KBM-7 (cell line): ENCODE data around the gene SNAPC2.
A peak's percentile ranks its signal among the peaks of the same experiment; 100 is the strongest.
"Not testable (repeated sequence)": the region's sequence is repeated elsewhere in the genome, so short reads cannot be mapped to it uniquely, and the experiment has no call there.

ENCODE experiments used
- DNase-seq: peaks from one replicate; pipeline ENCODE4 v3.0.0-alpha.2; 2015
- in situ Hi-C: fragments of 300-500 bp; cut with MboI; formaldehyde crosslinking; loops from 2 replicates; pipeline ENCODE4 v1.14.3; 2020; ENCODE audit warnings: low sequenced_read_pairs, low pct_unique_long_range_greater_than_20kb, mixed read lengths

Gene SNAPC2

DNA sequence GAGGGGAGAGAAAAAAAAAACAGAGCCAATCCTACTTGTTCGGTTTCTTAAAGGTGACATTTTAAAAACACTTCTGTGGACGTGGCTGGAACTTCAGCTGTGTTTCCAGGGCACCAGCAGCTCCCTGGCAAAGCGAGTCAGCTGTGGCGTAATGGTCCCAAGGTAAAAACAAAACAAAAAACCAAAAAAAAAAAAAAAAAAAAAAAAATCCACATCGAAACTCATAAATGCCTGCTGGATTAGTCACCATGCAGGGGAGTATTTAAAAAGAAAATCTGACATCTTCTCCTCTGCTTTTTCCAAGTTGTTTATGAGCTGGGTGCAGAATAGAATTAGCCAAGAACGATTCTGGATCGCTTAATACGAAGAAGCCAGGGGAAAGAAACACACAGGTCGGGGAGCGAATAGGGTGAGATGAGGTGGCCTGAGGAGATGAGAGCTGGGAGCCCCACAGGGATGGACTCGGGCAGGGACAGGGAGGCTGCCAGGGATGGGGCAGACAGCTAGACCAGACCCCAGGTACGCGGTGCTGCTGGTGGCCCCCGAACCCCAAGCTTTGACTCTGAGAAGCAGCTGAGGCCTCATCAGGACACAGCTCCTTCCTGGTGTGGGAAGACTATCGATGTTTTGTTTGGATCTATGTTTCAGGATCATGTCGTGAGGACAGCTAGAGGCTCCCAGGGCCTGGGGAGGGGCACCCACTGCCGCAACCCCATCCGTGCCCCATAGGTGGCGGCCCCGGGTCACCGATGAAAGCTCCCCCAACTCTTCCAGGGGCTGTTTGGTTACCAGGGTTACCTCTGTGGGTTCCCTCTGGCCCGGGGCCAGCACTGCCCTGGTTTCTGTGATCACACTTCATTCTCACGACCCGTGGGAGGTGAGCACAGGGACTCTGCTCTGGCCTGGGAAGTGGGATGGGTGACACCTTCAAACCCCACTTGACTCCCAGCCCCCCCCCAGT, 8.9 kb downstream of the SNAPC2 start:
- DNase-seq, result peak; percentile 86
- in situ Hi-C loops, result no loop called here

DNA sequence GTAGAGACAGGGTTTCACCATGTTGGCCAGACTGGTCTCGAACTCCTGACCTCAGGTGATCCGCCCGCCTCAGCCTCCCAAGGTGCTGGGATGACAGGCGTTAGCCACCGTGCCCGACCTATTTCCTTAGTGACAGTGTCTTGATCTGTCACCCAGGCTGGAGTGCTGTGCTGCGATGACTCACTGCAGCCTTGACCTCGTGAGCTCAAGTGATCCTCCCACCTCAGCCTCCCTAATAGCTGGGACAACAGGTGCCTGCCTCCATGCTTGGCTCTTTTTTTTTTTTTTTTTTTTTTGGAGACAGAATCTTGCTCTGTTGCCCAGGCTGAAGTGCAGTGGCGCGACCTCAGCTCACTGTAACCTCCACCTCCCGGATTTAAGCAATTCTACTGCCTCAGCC, 9.9 kb downstream of the SNAPC2 start:
- DNase-seq, in situ Hi-C loops: not testable (repeated sequence)

DNA sequence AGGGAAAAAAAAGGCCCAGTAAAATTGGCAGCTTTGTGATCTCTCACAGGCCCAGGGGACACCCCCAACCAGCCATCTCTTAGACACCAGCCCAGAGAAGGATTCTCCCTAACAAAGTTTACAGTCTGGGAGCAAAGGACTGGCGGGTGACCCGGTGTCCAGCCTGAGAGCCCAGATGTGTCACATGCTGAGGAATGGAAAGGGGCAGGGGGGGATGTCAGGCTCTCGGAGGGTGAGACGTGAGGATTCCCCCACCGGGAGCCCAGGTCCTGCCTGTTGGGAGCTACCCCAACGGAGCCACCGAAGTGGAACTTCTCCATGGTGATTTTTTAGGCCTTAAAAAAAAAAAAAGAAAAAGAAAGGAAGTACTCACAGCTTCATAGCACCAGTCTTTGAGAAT, 10.6 kb downstream of the SNAPC2 start:
- DNase-seq, result no peak
- in situ Hi-C loops, result no loop called here

DNA sequence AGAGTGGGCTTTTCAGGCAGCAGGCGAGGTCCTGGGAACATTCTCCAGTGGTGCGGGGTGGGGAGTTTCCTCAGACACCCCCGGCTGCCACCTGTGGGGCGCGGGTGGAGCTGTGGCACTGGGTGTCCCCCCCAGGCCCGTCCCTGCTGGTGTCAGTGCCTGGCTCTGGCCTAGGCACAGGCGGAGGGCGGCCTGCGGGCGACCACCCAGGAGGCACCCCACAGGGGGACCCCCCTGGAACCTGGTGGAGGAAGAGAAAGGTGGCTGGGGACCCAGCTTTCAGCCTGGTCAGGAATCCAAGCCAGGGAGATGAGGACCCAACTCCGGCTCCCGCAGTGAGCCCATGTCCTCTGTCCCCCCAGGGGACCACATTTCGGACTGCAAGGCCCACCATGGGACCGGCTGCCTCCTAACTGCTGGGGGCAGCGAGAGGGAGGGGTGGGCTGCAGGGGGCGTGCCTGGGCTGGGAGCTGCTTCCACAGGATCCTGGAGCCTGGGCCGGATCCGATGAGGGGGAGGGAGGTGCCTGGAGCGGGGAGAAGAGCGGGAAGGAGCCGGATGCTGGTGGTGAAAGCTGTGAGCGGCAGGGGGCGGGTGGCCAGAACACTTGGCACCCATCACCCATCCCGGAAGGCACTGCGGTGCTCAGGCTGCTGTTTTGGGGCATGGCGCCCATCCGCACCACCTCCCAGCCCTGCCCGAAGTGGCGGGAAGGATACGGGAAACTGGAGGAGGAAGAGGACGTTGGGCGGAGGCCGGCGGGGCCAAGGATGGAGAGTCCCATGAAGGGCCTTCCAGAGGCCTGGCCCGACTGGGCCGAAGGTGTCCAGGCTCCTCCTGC, 11.3 kb downstream of the SNAPC2 start:
- in situ Hi-C loops, result no loop called here
- no peak for DNase-seq

DNA sequence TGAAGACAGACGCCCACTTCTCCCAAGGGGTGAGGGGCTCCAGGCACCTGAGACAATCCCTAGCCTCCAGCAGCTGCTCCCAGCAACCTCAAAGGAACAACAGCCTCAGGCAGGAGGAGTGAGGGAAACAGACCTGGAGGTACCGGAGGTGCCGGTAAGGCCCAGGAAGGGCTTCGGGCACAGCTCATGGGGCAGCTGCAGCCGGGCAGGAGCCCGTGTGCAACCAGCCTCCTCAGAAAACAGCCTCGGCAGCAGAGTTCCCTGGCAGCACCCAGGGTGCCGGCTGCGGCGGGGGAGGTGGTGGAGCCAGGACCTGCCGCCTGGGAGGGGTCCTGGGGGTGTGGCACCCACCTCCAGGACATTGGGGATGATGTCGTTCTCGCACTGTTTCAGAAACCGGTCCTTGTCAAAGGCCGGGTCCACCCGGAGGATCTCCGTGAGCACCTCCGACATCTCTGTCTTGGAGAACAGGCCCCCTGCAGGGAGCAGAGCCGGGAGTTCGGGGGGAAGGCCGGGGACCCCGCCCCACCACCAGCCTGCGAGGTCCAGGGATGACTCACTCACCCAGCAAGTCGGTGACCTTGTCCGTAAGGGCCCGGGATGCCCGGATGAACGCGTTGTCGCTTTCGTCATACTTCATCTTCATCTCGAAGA, 12.3 kb downstream of the SNAPC2 start:
- in situ Hi-C loops, result no loop called here
- DNase-seq, result no peak

DNA sequence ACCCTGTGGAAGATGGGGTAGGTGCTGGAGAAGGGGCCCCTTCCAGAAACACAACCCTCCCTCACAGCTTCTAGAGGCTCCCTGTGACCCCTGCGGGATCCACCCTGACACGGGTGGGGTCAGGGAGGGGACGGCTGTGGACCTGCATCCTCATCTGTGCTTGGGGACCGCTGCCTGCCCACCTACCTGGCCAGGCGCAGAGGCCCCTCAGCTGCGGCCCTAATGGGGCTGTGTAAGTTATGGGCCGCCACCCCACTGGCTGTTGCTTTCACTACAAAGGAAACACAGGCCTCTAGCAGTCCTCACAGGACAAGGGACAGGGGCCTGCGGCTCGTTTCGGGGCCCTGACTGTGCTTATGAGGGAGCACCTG, 12.8 kb downstream of the SNAPC2 start:
- DNase-seq, result no peak

DNA sequence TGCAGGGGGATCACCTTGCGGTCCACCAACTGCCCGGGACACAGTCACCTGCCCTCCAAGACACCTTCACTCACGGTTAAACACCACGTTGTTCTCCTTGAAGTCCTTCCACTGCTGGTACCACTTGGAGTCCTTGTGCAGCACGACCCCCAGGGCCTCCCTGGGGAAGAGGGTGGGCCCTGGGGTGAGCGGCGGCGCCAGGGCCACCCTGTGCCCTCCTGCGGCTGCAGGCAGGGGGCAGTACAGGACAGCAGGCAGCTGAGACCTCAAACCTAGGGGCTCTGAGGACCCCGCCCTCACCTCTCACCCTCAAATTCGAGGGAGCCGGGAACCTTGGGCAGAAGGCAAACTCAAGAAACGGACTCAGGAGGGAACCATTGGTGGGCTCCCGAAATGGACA, 13.3 kb downstream of the SNAPC2 start:
- in situ Hi-C loops, result no loop called here

More for the DNA sequence above, 12.8 kb downstream of the SNAPC2 start:
- in situ Hi-C loops, result no loop called here

DNA sequence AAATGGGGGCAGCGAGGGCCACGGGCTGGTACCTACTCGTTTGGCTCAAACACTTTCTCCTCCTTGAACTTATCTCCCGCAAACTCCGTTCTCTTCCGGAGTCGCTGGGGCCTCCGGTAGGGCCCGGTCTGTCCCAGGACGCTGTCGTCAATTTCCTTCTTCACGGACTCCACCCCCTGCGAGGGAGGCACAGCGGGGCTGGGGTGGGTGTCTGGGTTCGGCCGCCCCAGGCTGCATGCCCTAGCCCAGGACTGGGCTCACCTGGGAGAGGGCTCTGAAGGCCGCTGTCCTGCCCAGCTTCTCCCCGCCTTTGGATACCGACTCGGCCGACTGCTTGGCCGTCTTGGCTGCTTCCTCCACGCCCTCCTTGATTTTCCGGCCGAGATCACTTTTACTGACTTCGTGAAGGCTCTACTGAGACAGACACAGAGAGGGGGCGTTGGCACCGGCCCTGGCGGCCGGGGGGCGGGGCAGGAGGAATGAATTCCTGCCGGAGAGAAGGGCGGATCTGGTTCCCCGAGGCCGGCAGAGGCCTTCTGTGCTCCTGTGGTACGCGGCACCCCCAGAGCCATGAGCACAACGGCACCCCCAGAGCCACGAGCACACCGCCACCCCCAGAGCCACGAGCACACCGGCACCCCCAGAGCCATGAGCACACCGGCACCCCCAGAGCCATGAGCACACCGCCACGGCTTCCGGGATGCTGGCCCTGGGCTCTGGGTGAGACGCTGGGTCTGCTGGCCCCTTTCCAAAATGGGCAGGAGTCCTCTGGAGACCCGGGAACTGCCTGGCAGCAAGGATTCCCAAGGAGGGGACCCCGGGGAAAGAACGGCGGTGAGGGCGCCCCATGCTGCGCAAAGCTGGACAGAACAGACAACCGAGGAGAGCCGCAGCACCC, 13.9 kb downstream of the SNAPC2 start:
- no peak for DNase-seq
- in situ Hi-C loops, result no loop called here

More for the DNA sequence above, 13.3 kb downstream of the SNAPC2 start:
- DNase-seq, result no peak

DNA sequence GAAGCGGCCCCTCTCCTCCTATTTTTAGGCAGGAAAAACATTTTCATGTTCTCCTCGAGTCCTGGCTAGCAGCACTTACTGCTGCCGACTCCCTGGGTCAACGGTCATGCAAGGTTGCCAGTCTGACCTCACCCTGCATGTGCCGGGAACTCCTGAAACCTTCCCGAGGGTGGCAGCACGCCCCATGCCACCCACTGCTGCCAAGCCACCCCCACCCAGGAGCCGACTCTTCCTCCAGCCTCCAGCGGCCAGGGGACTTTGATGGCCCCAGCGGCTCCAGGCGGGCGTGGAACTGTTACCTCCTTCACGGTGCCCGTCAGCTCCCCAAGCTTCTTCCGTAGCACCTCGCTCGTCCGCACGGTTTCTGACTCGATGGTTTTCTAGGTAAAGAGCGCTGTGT, 14.6 kb downstream of the SNAPC2 start:
- in situ Hi-C loops, result no loop called here

DNA sequence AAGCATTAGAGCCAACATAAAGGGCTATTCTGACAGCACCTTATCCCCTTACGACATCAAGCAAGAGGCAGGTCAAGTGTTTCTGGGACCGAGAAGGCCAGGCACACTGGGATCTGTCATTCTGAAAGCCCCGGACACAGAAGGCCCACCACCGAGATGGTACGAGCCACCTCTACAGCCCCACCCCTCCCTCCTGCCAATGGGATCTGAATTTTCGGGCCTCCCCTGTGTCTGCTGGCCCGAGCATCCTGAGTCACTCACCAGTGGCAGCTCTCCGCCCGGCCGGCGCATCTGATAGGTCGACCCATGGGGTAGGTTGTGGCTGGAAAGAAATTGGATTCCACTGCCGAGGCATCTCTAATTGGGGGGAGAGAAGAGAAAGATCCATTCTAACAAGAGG, 20.7 kb downstream of the SNAPC2 start:
- in situ Hi-C loops, result no loop called here
- DNase-seq, result no peak

More for the DNA sequence above, 14.6 kb downstream of the SNAPC2 start:
- no peak for DNase-seq

DNA sequence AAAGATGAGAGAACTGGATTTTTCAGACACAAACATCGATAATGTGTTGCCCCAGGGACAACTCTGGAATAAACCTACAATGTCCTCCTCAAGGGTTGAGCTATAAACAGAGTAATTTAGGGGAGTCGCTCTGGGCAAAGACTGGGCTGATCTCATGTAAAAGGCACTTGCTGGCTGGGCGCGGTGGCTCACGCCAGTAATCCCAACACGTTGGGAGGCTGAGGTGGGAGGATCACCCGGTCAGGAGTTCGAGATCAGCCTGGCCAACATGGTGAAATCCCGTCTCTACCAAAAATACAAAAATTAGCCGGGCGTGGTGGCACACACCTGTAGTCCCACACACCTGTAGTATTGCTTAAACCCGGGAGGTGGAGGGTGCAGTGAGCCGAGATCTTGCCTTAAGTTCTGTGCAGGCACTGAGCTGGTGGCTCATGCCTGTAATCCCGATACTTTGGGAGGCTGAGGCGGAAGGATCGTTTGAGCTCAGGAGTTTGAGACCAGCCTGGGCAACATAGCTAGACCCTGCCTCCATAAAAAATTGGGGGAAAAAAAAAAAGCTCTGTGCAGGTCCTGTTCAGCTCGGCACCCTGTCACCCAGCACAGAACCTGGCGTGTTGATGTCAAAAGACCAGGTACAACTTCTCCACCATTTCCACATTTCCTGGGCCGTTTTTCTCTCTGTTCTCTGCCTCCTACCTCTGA, 21.9 kb downstream of the SNAPC2 start:
- in situ Hi-C loops, result no loop called here
- no peak for DNase-seq

DNA sequence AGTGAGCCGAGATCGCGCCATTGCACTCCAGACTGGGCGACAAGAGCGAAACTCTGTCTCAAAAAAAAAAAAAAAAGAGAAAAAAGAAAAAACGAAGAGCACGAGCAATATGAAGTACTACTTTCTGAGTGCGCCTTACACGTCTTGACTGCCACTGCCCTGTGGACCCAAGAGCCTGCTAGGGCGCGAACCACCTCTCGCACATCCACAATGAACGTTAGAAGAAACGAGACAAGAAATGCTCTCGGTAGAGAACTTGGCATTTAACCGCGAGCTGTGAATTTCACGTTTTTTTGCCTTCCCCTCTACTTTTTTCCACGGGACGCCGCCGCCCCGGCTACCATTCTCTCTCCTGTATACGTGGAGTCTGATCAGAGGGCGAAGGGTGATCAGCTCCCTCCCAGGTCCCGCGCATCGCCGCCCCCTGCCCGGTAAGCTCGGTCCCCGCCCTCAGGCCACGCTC, 22.9 kb downstream of the SNAPC2 start:
- no peak for DNase-seq
- in situ Hi-C loops, result no loop called here

DNA sequence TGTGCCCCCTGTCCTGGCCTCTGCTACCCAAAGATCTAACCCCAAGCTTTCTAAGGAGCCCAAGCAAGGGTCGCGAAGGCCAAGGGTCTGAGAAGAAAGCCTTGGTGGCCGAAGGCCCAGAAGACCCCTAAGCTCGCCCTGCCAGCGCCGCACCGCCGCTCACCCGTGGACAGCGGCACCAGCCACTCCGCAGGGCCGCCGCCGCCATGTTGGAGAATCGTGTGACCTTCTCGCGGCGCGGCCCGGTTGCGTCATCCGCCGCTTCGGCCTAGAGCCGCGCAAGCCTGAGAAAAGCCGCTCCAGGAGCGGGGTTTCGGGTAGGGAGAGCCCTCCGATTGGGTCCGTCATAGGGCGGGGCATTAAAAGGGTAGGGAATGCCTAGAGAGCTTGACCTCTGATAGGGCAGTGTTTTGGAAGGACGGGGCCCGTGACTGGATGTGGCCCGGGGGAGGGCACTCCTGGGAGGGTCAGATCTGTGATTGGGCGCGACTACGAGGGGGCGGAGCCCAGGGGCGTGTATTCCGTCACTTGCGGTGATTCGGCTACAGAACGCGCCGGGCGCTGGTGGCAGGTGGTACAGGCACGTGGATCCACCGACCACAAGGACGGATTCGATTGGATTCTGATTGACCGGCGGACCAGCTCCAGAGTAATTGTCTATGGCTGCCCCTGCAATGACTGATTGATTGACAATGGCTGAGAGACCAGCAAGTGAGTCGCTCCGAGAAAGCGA, 23.5 kb downstream of the SNAPC2 start, which contains the start of gene TIMM44:
TIMM44 (minus strand) TSS at position 223 of the 733 bp plus-strand sequence; CDS start at position 208, 15 bp downstream.
- DNase-seq, result peak; percentile 99
- in situ Hi-C loops, result no loop called here

DNA sequence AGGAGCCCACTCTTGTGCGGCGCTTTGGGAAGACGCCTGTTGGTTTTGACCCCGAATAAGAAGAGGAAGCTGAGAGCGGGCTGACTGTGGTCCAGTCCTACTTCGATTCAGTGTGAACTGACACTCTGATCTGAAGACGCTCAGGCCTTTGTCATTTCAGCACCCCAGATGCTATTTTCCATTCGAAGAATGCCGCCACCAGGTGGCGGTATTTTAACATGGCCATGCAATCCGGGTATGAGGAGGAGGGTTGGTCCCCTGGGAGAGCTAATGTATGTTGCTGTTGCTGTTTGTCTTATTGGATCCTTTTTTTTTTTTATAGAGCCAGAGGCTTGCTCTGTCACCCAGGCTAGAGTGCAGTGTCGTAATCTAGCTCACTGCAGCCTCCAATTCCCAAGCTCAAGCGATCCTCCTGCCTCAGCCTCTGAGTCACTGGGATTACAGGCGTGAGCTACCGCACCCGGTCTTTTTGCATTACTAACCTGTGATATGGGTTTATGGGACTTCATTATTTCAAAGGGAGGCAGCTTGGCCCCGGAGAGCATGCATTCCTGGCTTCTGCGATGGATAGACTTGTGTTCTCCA, 24.1 kb downstream of the SNAPC2 start:
- in situ Hi-C loops, result no loop called here
- DNase-seq, result peak; percentile 94

DNA sequence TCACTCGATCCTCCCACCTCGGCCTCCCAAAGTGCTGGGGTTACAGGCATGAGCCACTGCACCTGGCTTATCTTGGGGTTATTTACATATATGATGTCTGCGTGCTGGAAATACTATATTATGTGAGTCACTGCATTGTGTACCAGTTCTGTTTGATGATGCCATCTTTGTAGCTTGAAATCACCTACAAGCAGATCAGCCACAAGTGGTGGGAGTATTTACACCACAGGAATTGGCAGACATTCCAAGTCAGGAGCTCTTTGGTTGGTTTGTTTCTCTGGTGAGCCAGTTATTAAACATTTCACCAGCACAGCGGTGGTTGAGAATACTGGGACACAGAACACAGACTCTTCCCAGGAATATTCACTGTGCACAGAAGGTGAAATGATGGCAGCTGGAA, 27.8 kb downstream of the SNAPC2 start:
- in situ Hi-C loops, result no loop called here
- DNase-seq, result no peak

DNA sequence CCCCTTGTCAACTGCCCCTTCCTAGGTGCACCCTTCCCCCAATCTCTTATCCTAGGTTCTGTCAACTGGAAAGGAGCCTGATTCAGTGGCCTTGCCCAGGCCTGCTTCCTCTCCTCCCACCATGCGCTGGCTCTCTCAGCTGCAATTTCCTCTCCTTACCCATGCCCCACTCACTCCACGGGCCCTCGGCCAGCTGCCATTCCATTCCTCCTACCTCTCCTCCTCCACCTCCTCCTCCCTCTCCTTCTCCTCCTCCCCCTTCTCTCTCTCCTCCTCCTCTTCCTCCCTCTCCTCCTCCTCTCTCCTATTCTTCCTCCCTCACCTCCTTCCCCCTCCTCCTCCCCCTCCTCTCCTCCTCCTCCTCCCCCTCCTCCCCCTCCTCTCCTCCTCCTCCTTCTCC, 32.9 kb downstream of the SNAPC2 start:
- DNase-seq, result peak; percentile 68
- in situ Hi-C loops, result no loop called here

DNA sequence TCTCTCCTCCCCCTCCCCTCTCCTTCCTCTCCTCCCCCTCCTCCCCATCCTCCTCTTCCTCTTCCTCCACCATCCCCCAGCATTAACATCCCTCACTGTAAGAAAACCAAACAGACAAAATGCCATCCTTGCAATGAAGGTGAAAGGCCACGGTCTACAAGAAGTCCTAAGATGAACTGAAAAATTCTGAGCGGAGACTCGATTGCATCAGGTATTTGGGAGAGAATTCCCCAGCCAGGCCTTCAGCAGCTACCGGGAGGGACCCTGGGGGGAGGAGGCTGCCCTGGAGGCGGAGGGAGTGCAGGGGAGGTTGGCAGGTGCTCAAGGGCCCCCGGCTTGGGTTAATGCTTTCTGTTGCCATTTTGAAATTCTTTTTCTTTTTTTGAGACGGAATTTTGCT, 33.4 kb downstream of the SNAPC2 start:
- in situ Hi-C loops, result no loop called here
- no peak for DNase-seq
